ACC112 (cell line): ENCODE results near the gene SIPA1.

ENCODE experiments used
- H2AFZ ChIP-seq: fragments of 200-600 bp; sonication (generic); one replicate; pipeline ENCODE4 v1.6.0; 2017; ENCODE audit warnings: antibody characterized with exemption, low read length; ENCODE audit not compliant: unreplicated experiment
- H3K27ac ChIP-seq: fragments of 200-600 bp; sonication (generic); 2 replicates; pipeline ENCODE4 v1.5.1; 2014; ENCODE audit warnings: low read depth, mild to moderate bottlenecking, antibody characterized with exemption, low read length, moderate library complexity
- H3K27me3 ChIP-seq: fragments of 200-600 bp; sonication (generic); 2 replicates; pipeline ENCODE4 v1.6.1; 2014; ENCODE audit warnings: mild to moderate bottlenecking, antibody characterized with exemption, low read length, moderate library complexity, mixed read lengths; ENCODE audit not compliant: insufficient read depth
- H3K36me3 ChIP-seq: fragments of 200-600 bp; sonication (generic); 2 replicates; pipeline ENCODE4 v1.6.1; 2016; ENCODE audit warnings: mild to moderate bottlenecking, antibody characterized with exemption, low read length, moderate library complexity, mixed read lengths; ENCODE audit not compliant: insufficient read depth
- H3K4me1 ChIP-seq: fragments of 200-600 bp; sonication (generic); one replicate; pipeline ENCODE4 v1.6.1; 2016; ENCODE audit warnings: low read length, mixed read lengths; ENCODE audit not compliant: insufficient read depth, unreplicated experiment, control insufficient read depth
- H3K4me3 ChIP-seq: fragments of 200-600 bp; sonication (generic); 2 replicates; pipeline ENCODE4 v1.5.1; 2014; ENCODE audit warnings: mild to moderate bottlenecking, low read depth, low read length
- H3K79me2 ChIP-seq: fragments of 200-600 bp; sonication (generic); one replicate; pipeline ENCODE4 v1.6.0; 2016; ENCODE audit warnings: low read length; ENCODE audit not compliant: control insufficient read depth, unreplicated experiment, insufficient read depth

Gene SIPA1, protein sequence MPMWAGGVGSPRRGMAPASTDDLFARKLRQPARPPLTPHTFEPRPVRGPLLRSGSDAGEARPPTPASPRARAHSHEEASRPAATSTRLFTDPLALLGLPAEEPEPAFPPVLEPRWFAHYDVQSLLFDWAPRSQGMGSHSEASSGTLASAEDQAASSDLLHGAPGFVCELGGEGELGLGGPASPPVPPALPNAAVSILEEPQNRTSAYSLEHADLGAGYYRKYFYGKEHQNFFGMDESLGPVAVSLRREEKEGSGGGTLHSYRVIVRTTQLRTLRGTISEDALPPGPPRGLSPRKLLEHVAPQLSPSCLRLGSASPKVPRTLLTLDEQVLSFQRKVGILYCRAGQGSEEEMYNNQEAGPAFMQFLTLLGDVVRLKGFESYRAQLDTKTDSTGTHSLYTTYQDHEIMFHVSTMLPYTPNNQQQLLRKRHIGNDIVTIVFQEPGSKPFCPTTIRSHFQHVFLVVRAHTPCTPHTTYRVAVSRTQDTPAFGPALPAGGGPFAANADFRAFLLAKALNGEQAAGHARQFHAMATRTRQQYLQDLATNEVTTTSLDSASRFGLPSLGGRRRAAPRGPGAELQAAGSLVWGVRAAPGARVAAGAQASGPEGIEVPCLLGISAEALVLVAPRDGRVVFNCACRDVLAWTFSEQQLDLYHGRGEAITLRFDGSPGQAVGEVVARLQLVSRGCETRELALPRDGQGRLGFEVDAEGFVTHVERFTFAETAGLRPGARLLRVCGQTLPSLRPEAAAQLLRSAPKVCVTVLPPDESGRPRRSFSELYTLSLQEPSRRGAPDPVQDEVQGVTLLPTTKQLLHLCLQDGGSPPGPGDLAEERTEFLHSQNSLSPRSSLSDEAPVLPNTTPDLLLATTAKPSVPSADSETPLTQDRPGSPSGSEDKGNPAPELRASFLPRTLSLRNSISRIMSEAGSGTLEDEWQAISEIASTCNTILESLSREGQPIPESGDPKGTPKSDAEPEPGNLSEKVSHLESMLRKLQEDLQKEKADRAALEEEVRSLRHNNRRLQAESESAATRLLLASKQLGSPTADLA

DNA sequence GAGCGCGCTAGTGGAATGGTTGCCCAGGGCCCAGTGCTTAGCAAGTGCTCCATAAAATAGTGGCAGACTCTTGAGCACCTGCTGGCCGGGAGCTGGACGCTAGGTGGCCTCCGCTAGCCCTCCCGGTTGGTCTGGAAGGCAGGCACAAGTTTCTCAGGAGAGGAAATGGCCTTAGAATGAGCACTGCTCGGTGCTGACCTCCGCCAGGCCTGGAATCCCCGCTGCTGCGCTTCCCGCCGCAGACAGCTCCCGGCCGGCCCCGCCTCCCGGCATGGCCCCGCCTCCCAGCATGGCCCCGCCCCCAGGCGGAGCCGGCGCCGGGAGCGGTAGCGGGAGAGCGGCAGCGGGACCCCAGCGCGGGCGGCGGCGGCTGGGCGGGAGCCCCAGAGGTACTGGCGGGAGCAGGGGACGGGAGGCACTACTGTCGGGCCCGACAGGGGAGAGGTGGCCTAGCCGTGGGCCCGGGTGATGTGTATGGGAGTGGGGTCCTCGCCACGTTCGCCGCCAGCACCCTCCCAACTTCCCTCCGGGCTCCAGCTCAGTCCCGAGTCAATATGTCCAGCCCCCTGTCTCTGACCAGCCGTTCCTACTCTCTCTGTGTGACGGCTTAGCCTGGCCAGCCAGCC, at the start of gene SIPA1:
Gene SIPA1 (plus strand): TSS at position 308 of the 626 bp plus-strand sequence. CDS start 2,821 bp downstream, outside the sequence.
- Histone ChIP-seq H3K4me1 (peaks cover 27% of the 10 kb centered on the region), H2AFZ (no peak within 1 kb of the TSS), H3K27me3 (no peaks in the 10 kb centered on the region), H3K27ac (peak within 1 kb of the TSS; percentile 45; the same call in 1 of the 2 replicates), H3K4me3 (peak within 1 kb of the TSS; percentile 84), H3K79me2 (peaks cover 10% of the 10 kb centered on the region), H3K36me3 (peaks cover 18% of the 10 kb centered on the region; the same call in 1 of the 2 replicates)

GRCh38 chr11:65588199-65589054, 49.5 kb upstream of the SIPA1 start:
- H2AFZ ChIP-seq: no peak overlapping the region
- no peak overlapping the region for H3K27ac ChIP-seq
- H3K27me3 ChIP-seq: no peaks in the 10 kb centered on the region
- 0 out of 2 replicates have a peak, but pooled peaks cover 4% of the 10 kb centered on the region for H3K36me3 ChIP-seq
- H3K4me1 ChIP-seq: peaks cover 20% of the 10 kb centered on the region
- no peaks in the 10 kb centered on the region for H3K79me2 ChIP-seq
- no peak overlapping the region for H3K4me3 ChIP-seq

- no peak overlapping the region for H2AFZ ChIP-seq
- no peak overlapping the region for H3K4me3 ChIP-seq
- H3K36me3 ChIP-seq: no peaks in the 10 kb centered on the region
- H3K79me2 ChIP-seq: no peaks in the 10 kb centered on the region
- peaks cover 20% of the 10 kb centered on the region for H3K4me1 ChIP-seq
- H3K27me3 ChIP-seq: no peaks in the 10 kb centered on the region
- no peak overlapping the region for H3K27ac ChIP-seq
Observed at GRCh38 chr11:65589444-65590239, 48.3 kb upstream of the SIPA1 start.

DNA sequence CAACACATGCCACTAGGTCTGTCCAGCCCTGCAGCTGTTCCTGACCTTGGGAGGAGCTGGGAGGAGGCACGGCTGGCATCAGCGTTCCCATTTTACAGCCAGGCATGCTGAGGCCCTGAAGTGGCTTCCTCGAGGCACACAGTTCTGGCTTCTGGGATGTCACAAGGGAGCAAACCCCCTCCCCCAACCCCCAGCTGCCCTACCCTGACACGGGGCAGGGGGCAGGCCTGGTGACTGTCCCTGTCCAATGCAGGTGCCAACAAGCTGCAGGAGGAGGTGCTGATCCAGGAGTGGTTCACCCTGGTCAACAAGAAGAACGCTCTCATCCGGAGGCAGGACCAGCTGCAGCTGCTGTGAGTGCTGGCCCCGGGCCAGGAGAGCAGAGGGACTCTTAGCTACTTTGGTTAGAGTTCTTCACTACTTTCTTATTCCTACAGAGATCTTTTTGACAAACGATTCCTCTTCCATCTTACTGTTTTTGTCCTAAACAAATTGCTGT, 47.6 kb upstream of the SIPA1 start:
- Histone ChIP-seq H2AFZ (no peak overlapping the region), H3K27ac (no peak overlapping the region), H3K27me3 (no peaks in the 10 kb centered on the region), H3K4me1 (peaks cover 24% of the 10 kb centered on the region), H3K79me2 (no peaks in the 10 kb centered on the region), H3K4me3 (no peak overlapping the region), H3K36me3 (no peaks in the 10 kb centered on the region)

- H3K79me2 ChIP-seq: no peaks in the 10 kb centered on the region
- H3K4me3 ChIP-seq: no peak overlapping the region
- no peaks in the 10 kb centered on the region for H3K27me3 ChIP-seq
- peaks cover 24% of the 10 kb centered on the region for H3K4me1 ChIP-seq
- H2AFZ ChIP-seq: no peak overlapping the region
- no peak overlapping the region for H3K27ac ChIP-seq
- H3K36me3 ChIP-seq: no peaks in the 10 kb centered on the region
Observed at GRCh38 chr11:65591939-65592857, 45.7 kb upstream of the SIPA1 start.

GRCh38 chr11:65592858-65593517, 44.9 kb upstream of the SIPA1 start:
- H3K4me3 ChIP-seq: no peak overlapping the region
- no peaks in the 10 kb centered on the region for H3K27me3 ChIP-seq
- H2AFZ ChIP-seq: no peak overlapping the region
- H3K27ac ChIP-seq: no peak overlapping the region
- H3K36me3 ChIP-seq: no peaks in the 10 kb centered on the region
- H3K79me2 ChIP-seq: no peaks in the 10 kb centered on the region
- peaks cover 16% of the 10 kb centered on the region for H3K4me1 ChIP-seq

DNA sequence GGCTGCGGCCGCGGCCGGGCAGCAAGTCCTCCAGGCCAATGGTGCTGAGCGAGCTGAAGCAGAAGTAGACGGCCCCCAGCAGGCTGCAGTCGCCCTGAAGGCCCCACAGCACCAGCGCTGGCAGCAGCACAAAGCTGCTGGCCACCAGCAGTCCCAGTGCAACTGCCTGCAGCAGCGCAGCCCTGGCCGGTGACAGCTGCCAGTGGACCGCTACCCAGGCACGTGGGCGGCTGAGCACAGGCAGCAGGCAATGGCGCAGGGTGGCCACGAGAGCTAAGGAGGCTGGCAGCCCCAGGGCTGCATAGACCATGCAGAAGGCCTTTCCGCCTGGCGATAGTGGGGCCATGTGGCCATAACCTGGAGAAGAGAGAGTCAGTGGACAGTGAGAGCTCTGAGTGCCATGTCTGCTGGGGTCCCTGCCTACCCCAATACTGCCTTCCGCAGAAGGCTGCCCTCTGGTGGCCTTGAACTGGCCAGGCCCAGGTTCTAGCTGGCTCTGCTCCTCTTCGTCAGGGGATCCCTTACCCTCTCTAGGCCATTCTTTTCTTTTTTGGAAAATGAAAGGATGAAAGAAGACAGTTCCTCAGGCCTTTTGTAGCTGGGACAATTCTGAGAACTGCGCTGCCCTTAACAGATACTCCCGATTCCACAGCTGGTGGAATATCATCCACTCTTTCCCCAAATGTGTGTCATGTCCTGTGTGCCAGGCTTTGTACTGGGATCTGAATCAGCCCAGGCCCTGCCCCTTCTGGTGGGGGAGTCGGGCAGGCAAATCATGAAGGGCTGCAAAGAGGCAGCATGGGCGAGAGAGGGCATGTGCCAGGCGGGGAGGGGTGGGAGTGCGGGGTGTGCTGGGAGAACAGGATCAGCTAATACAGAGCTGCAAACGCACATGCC, 44.1 kb upstream of the SIPA1 start:
- H2AFZ ChIP-seq: no peak overlapping the region
- no peaks in the 10 kb centered on the region for H3K36me3 ChIP-seq
- H3K79me2 ChIP-seq: no peaks in the 10 kb centered on the region
- no peak overlapping the region for H3K4me3 ChIP-seq
- no peak overlapping the region for H3K27ac ChIP-seq
- peaks cover 11% of the 10 kb centered on the region for H3K4me1 ChIP-seq
- H3K27me3 ChIP-seq: no peaks in the 10 kb centered on the region

GRCh38 chr11:65595131-65595530, 42.8 kb upstream of the SIPA1 start:
- no peak overlapping the region for H2AFZ ChIP-seq
- no peak overlapping the region for H3K27ac ChIP-seq
- H3K36me3 ChIP-seq: no peaks in the 10 kb centered on the region
- no peak overlapping the region for H3K4me3 ChIP-seq
- H3K4me1 ChIP-seq: peaks cover 11% of the 10 kb centered on the region
- no peaks in the 10 kb centered on the region for H3K27me3 ChIP-seq
- H3K79me2 ChIP-seq: no peaks in the 10 kb centered on the region
